GM06990 (cell line): Measurements from ENCODE around the gene KRTAP4-16.
"Not testable (repeated sequence)": the region's sequence is repeated elsewhere in the genome, so short reads cannot be mapped to it uniquely, and the experiment has no call there.

Experiments used
- DNase-seq: peaks from one replicate; pipeline ENCODE4 v3.0.0-alpha.2; 2011; ENCODE audit not compliant: insufficient read length; ENCODE audit errors: extremely low read depth
- H3K27me3 ChIP-seq: replicated peaks from 2 replicates; pipeline ENCODE4 v1.6.0; 2011; ENCODE audit warnings: low read length; ENCODE audit not compliant: control insufficient read depth, insufficient read depth
- H3K36me3 ChIP-seq: 2 replicates; pipeline ENCODE4 v1.5.1; 2011; ENCODE audit warnings: low read length; ENCODE audit not compliant: control insufficient read depth, insufficient read depth
- H3K4me3 ChIP-seq: replicated peaks from 2 replicates; pipeline ENCODE4 v1.5.1; 2011; ENCODE audit warnings: low read depth, mild to moderate bottlenecking, control low read depth, low read length
- TF ChIP-seq, protein P1 (sequence below): IDR thresholded peaks from 2 replicates; pipeline ENCODE4 v1.5.1; 2011; ENCODE audit warnings: low read length, control low read depth, mild to moderate bottlenecking, inconsistent platforms; ENCODE audit not compliant: insufficient read depth, poor library complexity, severe bottlenecking

KRTAP4-16 gene

DNA sequence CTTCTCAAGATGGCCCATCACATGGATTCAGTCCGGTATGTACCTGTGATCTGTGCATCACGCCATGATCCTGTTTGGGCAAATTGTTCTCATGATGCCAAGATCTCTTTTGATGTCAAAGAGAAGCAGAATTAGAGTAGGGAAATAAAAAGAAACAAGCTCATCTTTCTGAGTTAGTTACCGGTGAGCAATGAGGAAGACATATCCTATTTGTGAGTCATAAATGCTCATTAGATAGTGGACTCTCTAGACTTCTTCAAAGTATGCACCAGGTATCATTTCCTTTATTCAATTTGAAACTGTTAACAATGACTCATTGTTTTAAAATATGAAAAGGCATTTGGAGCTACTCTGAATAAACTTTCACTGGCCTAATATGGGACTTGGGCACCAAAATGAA, 30.0 kb upstream of the KRTAP4-16 start:
- DNase-seq: no peak
- Histone ChIP-seq H3K36me3 (no peaks in the 10 kb centered on the region), H3K4me3 (no peak overlapping the region), H3K27me3 (no peaks in the 10 kb centered on the region)
- TF ChIP-seq, protein P1, sequence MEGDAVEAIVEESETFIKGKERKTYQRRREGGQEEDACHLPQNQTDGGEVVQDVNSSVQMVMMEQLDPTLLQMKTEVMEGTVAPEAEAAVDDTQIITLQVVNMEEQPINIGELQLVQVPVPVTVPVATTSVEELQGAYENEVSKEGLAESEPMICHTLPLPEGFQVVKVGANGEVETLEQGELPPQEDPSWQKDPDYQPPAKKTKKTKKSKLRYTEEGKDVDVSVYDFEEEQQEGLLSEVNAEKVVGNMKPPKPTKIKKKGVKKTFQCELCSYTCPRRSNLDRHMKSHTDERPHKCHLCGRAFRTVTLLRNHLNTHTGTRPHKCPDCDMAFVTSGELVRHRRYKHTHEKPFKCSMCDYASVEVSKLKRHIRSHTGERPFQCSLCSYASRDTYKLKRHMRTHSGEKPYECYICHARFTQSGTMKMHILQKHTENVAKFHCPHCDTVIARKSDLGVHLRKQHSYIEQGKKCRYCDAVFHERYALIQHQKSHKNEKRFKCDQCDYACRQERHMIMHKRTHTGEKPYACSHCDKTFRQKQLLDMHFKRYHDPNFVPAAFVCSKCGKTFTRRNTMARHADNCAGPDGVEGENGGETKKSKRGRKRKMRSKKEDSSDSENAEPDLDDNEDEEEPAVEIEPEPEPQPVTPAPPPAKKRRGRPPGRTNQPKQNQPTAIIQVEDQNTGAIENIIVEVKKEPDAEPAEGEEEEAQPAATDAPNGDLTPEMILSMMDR: no peak

DNA sequence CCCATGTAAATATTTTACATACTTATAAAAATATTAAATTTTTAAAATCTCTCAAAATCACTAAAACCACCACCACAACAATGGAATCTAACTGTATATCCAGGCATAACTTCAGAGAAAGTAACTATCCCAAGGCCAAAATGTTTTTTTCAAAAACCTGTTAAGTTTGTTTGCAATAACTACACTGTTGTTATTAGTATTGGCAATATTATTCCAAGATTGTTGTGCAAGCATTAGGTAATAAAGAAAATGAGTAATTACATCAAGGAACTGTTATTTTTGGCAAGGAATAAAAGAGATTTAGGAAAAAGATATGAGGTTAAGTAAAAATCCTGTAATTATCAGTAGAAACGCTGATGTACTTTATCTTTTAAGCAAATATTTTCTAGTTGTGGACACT, 25.4 kb upstream of the KRTAP4-16 start:
- no peak for DNase-seq
- TF ChIP-seq, protein P1: no peak
- H3K27me3 ChIP-seq: no peaks in the 10 kb centered on the region
- H3K36me3 ChIP-seq: no peaks in the 10 kb centered on the region
- no peak overlapping the region for H3K4me3 ChIP-seq

DNA sequence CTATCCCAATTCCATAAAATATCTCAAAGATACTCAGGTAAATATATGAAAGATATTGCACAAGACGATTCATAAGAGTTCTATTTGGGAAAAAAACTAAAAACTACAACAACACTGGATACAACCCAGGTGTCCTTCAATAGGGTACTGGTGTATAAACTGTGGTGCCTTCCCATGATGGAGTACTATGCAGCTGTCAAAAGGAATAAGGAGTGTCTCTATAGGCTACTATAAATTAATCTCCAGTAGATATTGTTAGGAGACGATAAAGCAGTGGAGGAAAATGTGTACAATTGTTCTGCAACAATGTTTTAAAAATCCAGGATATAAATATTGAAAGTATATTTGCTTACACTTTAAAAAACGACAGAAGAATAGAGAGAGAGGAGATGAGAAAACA, 24.4 kb upstream of the KRTAP4-16 start:
- DNase-seq: no peak
- H3K27me3 ChIP-seq: no peaks in the 10 kb centered on the region
- H3K4me3 ChIP-seq: no peak overlapping the region
- TF ChIP-seq, protein P1: no peak
- no peaks in the 10 kb centered on the region for H3K36me3 ChIP-seq

- TF ChIP-seq, protein P1: no peak
- Histone ChIP-seq H3K27me3 (no peaks in the 10 kb centered on the region), H3K36me3 (no peaks in the 10 kb centered on the region), H3K4me3 (no peak overlapping the region)
- DNase-seq: no peak
These were observed 23.1 kb upstream of the KRTAP4-16 start for GRCh38 chr17:41125064-41125463.

- H3K27me3 ChIP-seq, H3K4me3 ChIP-seq, H3K36me3 ChIP-seq, DNase-seq: not testable (repeated sequence)
These were observed 22.0 kb upstream of the KRTAP4-16 start, which contains the start of gene KRTAP4-12 for GRCh38 chr17:41123991-41124371. Gene KRTAP4-12 (minus strand): TSS chr17:41124182. CDS start chr17:41124122, 60 bp downstream.

DNA sequence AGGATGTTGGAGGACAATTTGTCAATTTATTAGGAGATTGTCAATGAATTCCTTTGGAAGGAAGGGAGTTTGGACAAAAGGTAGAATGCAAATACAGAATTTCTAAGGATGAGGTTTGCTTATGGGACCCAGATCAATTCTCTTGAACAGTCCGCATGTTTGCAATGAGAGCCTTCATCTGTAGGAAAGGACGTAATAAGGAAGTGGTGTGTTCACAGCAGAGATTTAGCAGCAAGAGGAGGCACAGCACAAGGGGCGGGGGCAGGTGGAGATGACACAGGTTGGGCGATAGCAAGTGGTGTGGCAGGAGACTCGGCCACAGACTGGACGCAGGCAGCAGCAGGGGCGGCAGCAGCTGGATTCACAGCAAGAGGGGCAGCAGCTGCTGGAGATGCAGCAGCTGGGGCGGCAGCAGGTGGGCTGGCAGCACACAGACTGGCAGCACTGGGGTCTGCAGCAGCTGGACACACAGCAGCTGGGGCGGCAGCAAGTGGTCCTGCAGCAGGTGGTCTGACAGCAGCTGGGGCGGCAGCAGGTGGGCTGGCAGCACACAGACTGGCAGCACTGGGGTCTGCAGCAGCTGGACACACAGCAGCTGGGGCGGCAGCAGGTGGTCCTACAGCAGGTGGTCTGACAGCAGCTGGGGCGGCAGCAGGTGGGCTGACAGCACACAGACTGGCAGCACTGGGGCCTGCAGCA, 21.4 kb upstream of the KRTAP4-16 start:
- H3K4me3 ChIP-seq, DNase-seq: not testable (repeated sequence)

GRCh38 chr17:41121742-41122141, 19.7 kb upstream of the KRTAP4-16 start:
- TF ChIP-seq, protein P1: no peak
- Histone ChIP-seq H3K27me3 (no peaks in the 10 kb centered on the region), H3K36me3 (no peaks in the 10 kb centered on the region), H3K4me3 (no peak overlapping the region)
- DNase-seq: no peak

More for the DNA sequence above, 21.4 kb upstream of the KRTAP4-16 start:
- not testable (repeated sequence) for H3K27me3 ChIP-seq, H3K36me3 ChIP-seq

DNA sequence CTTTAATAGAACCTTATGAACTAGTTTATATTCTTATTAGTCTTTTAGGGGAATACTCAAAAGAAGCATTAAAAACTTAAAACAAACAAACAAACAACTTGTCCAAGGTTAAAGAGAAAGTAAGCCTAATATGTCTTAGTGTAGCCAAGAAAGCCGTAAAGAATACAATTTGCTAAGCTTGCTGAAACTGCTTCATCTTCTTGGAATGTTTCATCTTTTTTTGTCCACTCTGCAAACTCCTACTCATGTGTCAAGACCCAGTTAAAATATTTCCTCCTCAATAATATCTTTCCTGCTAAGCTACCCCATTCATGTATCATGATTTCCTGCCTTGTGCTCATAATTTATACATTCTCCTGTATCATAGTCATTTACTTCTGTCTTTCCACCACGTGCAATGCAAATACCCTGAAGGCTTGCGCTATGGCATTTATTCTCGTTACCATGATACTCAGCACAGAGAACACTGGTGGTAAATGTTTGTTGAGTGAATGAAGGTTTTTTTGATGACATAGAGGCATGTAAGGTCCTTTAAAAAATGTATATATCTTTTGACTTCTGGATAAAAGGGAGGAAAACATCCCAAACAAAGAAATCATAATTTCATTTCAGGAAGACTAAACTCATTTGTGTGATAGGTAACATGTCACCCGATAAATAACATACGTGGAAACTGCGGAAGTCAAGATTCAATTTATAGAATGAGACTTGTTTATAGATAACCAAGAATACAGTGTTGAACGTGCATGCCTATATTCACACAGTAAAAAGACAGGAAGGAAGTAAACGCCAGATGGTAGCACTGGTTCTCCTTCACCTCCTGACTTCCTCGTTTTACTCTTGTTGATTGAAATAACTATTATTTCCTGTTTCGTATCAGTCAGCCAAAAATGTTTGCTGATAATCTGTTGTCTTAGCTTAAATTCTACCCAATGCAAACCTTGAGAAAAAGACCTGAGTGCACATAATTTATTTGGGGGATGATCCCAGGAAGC, 18.0 kb upstream of the KRTAP4-16 start:
- H3K27me3 ChIP-seq: not testable (repeated sequence)

More for the DNA sequence above, 18.0 kb upstream of the KRTAP4-16 start:
- not testable (repeated sequence) for H3K36me3 ChIP-seq, H3K4me3 ChIP-seq, DNase-seq
